HG02763 (cell line): ENCODE data around the gene OR2AG1.
"Not testable (repeated sequence)": the region's sequence is repeated elsewhere in the genome, so short reads cannot be mapped to it uniquely, and the experiment has no call there.

Source experiments
- ATAC-seq: cut with Tn5 transposase; IDR thresholded peaks from one replicate; pipeline ENCODE4 v1.9.1; 2021; ENCODE audit warnings: mild to moderate bottlenecking, moderate library complexity; ENCODE audit not compliant: unreplicated experiment

OR2AG1 gene

GRCh38 chr11:6780829-6781228 lies 2.0 kb upstream of the OR2AG1 start:
- no peak for ATAC-seq

- ATAC-seq, result no peak
Observed at GRCh38 chr11:6790546-6790945, 7.7 kb downstream of the OR2AG1 start.

GRCh38 chr11:6794639-6795038 lies 11.8 kb downstream of the OR2AG1 start:
- ATAC-seq, result no peak

- ATAC-seq, result no peak
Observed at GRCh38 chr11:6799402-6799801, 16.6 kb downstream of the OR2AG1 start, which contains the start of gene OR6A2. OR6A2 (minus strand) TSS chr11:6799689; CDS start chr11:6795708, 3,981 bp downstream.

- not testable (repeated sequence) for ATAC-seq
Observed at GRCh38 chr11:6801075-6801474, 18.3 kb downstream of the OR2AG1 start.

GRCh38 chr11:6812390-6813005 lies 29.7 kb downstream of the OR2AG1 start:
- peak; percentile 53 for ATAC-seq

- no peak for ATAC-seq
Observed at GRCh38 chr11:6813656-6814055, 30.8 kb downstream of the OR2AG1 start.

- ATAC-seq, result no peak
Observed at GRCh38 chr11:6817694-6818093, 34.9 kb downstream of the OR2AG1 start.

- no peak for ATAC-seq
Observed at GRCh38 chr11:6818967-6819366, 36.1 kb downstream of the OR2AG1 start.

GRCh38 chr11:6824136-6824823 lies 41.5 kb downstream of the OR2AG1 start:
- ATAC-seq, result no peak

GRCh38 chr11:6825231-6825744 lies 42.5 kb downstream of the OR2AG1 start:
- ATAC-seq, result no peak

- no peak for ATAC-seq
Observed at GRCh38 chr11:6828103-6828502, 45.3 kb downstream of the OR2AG1 start.

GRCh38 chr11:6833356-6833755 lies 50.5 kb downstream of the OR2AG1 start:
- no peak for ATAC-seq

GRCh38 chr11:6834021-6834420 lies 51.2 kb downstream of the OR2AG1 start:
- ATAC-seq, result no peak
